H9 (cell line): Measurements from ENCODE around the gene TAF11L13. TPM values are rescaled to one million over a fixed set of nuclear protein-coding genes. Genes with fewer than 3 reads are reported as not detected.
"Not testable (repeated sequence)": the region's sequence is repeated elsewhere in the genome, so short reads cannot be mapped to it uniquely, and the experiment has no call there.

Experiments used
- DNase-seq: peaks from one replicate; pipeline ENCODE4 v3.0.0-alpha.2; 2017
- H2AFZ ChIP-seq: one replicate; pipeline ENCODE4 v1.6.1; 2013; ENCODE audit warnings: mild to moderate bottlenecking, low read length, control low read depth, moderate library complexity
- H2AK5ac ChIP-seq: 2 replicates; pipeline ENCODE4 v1.6.1; 2013; ENCODE audit warnings: low read length, control low read depth, mixed read lengths; ENCODE audit not compliant: insufficient read length
- H2BK120ac ChIP-seq: one replicate; pipeline ENCODE4 v1.6.1; 2013; ENCODE audit warnings: low read depth, mild to moderate bottlenecking, low read length, control low read depth, inconsistent platforms; ENCODE audit not compliant: poor library complexity, severe bottlenecking
- H2BK12ac ChIP-seq: 2 replicates; pipeline ENCODE4 v1.6.1; 2013; ENCODE audit warnings: low read length, control low read depth, mixed read lengths, low read depth; ENCODE audit not compliant: insufficient read length
- H2BK15ac ChIP-seq: 2 replicates; pipeline ENCODE4 v1.6.1; 2013; ENCODE audit warnings: low read depth, low read length, control low read depth
- H2BK20ac ChIP-seq: one replicate; pipeline ENCODE4 v1.6.1; 2013; ENCODE audit warnings: low read depth, mild to moderate bottlenecking, low read length, control low read depth, inconsistent platforms; ENCODE audit not compliant: poor library complexity, severe bottlenecking
- H2BK5ac ChIP-seq: 2 replicates; pipeline ENCODE4 v1.6.1; 2013; ENCODE audit warnings: low read length, control low read depth, mixed read lengths; ENCODE audit not compliant: insufficient read length
- H3K14ac ChIP-seq: 2 replicates; pipeline ENCODE4 v1.6.1; 2013; ENCODE audit warnings: low read length, control low read depth; ENCODE audit not compliant: insufficient read depth
- H3K18ac ChIP-seq: 2 replicates; pipeline ENCODE4 v1.6.1; 2013; ENCODE audit warnings: low read depth, mild to moderate bottlenecking, mixed read lengths, low read length, control low read depth; ENCODE audit not compliant: insufficient read length
- H3K23ac ChIP-seq: 2 replicates; pipeline ENCODE4 v1.6.1; 2013; ENCODE audit warnings: low read length, control low read depth, mixed read lengths, low read depth; ENCODE audit not compliant: insufficient read length
- H3K23me2 ChIP-seq: 2 replicates; pipeline ENCODE4 v1.6.1; 2013; ENCODE audit warnings: low read depth, mild to moderate bottlenecking, mixed read lengths, low read length, control low read depth; ENCODE audit not compliant: insufficient read length, poor library complexity, severe bottlenecking
- H3K27ac ChIP-seq: 2 replicates; pipeline ENCODE4 v1.5.1; 2013; ENCODE audit warnings: low read length, control low read depth, mixed read lengths, low read depth; ENCODE audit not compliant: insufficient read length
- H3K27me3 ChIP-seq: 2 replicates; pipeline ENCODE4 v1.6.1; 2013; ENCODE audit warnings: low read length, control low read depth, inconsistent platforms; ENCODE audit not compliant: insufficient read depth
- H3K4ac ChIP-seq: 2 replicates; pipeline ENCODE4 v1.6.1; 2013; ENCODE audit warnings: low read depth, mild to moderate bottlenecking, control low read depth, inconsistent platforms, low read length, moderate library complexity
- H3K4me1 ChIP-seq: 2 replicates; pipeline ENCODE4 v1.6.1; 2013; ENCODE audit warnings: low read length, control low read depth, inconsistent platforms; ENCODE audit not compliant: insufficient read depth
- H3K4me2 ChIP-seq: 2 replicates; pipeline ENCODE4 v1.6.1; 2013; ENCODE audit warnings: low read length, control low read depth, mixed read lengths; ENCODE audit not compliant: insufficient read length, insufficient read depth
- H3K56ac ChIP-seq: 2 replicates; pipeline ENCODE4 v1.6.1; 2013; ENCODE audit warnings: low read depth, mild to moderate bottlenecking, mixed read lengths, low read length, control low read depth; ENCODE audit not compliant: insufficient read length
- H3K79me1 ChIP-seq: 2 replicates; pipeline ENCODE4 v1.6.1; 2013; ENCODE audit warnings: low read depth, mild to moderate bottlenecking, moderate library complexity, low read length, control low read depth, inconsistent platforms; ENCODE audit not compliant: insufficient read depth, poor library complexity, severe bottlenecking
- H3K79me2 ChIP-seq: 2 replicates; pipeline ENCODE4 v1.6.1; 2013; ENCODE audit warnings: low read length, control low read depth, inconsistent platforms; ENCODE audit not compliant: insufficient read depth
- H3K9ac ChIP-seq: 2 replicates; pipeline ENCODE4 v1.6.1; 2013; ENCODE audit warnings: low read length, control low read depth, mixed read lengths; ENCODE audit not compliant: insufficient read length; ENCODE audit errors: extremely low read depth
- H3K9me3 ChIP-seq: one replicate; pipeline ENCODE4 v1.6.1; 2013; ENCODE audit warnings: low read depth, low read length, inconsistent platforms; ENCODE audit not compliant: control insufficient read depth
- H3T11ph ChIP-seq: one replicate; pipeline ENCODE4 v1.6.1; 2013; ENCODE audit warnings: mild to moderate bottlenecking, low read length, control low read depth, inconsistent platforms
- H4K20me1 ChIP-seq: one replicate; pipeline ENCODE4 v1.6.1; 2013; ENCODE audit not compliant: control insufficient read depth, insufficient read length, insufficient read depth
- H4K5ac ChIP-seq: 2 replicates; pipeline ENCODE4 v1.6.1; 2013; ENCODE audit warnings: low read depth, mild to moderate bottlenecking, mixed read lengths, low read length, control low read depth; ENCODE audit not compliant: insufficient read length
- H4K8ac ChIP-seq: replicated peaks from 2 replicates; pipeline ENCODE4 v1.6.1; 2013; ENCODE audit warnings: low read length, control low read depth, mixed read lengths, low read depth; ENCODE audit not compliant: insufficient read length
- H4K91ac ChIP-seq: 2 replicates; pipeline ENCODE4 v1.6.1; 2013; ENCODE audit warnings: low read depth, mild to moderate bottlenecking, moderate library complexity, mixed read lengths, low read length, control low read depth; ENCODE audit not compliant: insufficient read length
- H3K27ac Mint-ChIP-seq, 3 experiments: 2 replicates in 2 of 3; 3 replicates in 1 of 3; pipeline ENCODE4 v1.8.0; 2020 to 2021; ENCODE audit warnings: mixed read lengths in 3 of 3, mild to moderate bottlenecking in 1 of 3, moderate library complexity in 1 of 3
- H3K27me3 Mint-ChIP-seq: 2 replicates; pipeline ENCODE4 v1.8.0; 2021; ENCODE audit warnings: low read depth, mild to moderate bottlenecking, moderate library complexity, mixed read lengths
- H3K36me3 Mint-ChIP-seq, 3 experiments: 2 replicates in 2 of 3; 3 replicates in 1 of 3; pipeline ENCODE4 v1.8.0; 2020 to 2021; ENCODE audit warnings: low read depth in 3 of 3, mixed read lengths in 3 of 3; ENCODE audit not compliant: insufficient read depth in 1 of 3
- H3K4me1 Mint-ChIP-seq, 2 experiments: 2 replicates each; pipeline ENCODE4 v1.8.0; 2020; ENCODE audit warnings: mixed read lengths in 2 of 2
- H3K4me3 Mint-ChIP-seq, 2 experiments: 2 replicates in 1 of 2; 3 replicates in 1 of 2; pipeline ENCODE4 v1.8.0; 2020 to 2021; ENCODE audit warnings: mild to moderate bottlenecking in 2 of 2, mixed read lengths in 2 of 2, moderate library complexity in 1 of 2
- H3K9me3 Mint-ChIP-seq, 2 experiments: 2 replicates in 1 of 2; 3 replicates in 1 of 2; pipeline ENCODE4 v1.8.0; 2020; ENCODE audit warnings: mild to moderate bottlenecking in 2 of 2, mixed read lengths in 2 of 2, moderate library complexity in 1 of 2
- CTCF ChIP-seq: fragments of 200-600 bp; sonication (generic); conservative IDR thresholded peaks from 3 replicates; pipeline ENCODE4 v1.8.0; 2021; ENCODE audit warnings: antibody characterized with exemption, mild to moderate bottlenecking
- WGBS: extraction: QIAGEN DNeasy Blood & Tissue Kit; methylation state at CpG from one replicate; pipeline ENCODE4 v1.1.7; 2013; ENCODE audit warnings: missing lambda C conversion rate, low lambda C conversion rate, mixed read lengths; ENCODE audit not compliant: insufficient read length; ENCODE audit errors: extremely low coverage; 5-methylcytosine and 5-hydroxymethylcytosine counted together
- total RNA-seq: library from RNA; stranded (reverse); gene quantifications from 2 replicates; pipeline ENCODE4 v1.2.1, GENCODE V29; 2021

TAF11L13 gene
- total RNA-seq, 1 experiment from 2014 or later = not detected

- no peak within 1 kb of the TSS for H2BK12ac ChIP-seq
- no peak within 1 kb of the TSS for H3K4ac ChIP-seq
- H3K9ac ChIP-seq = no peak within 1 kb of the TSS
- no peaks in the 10 kb centered on the region for H3K27me3 ChIP-seq
- H2AK5ac ChIP-seq = no peak within 1 kb of the TSS
- Mint-ChIP-seq H3K36me3 (no peaks in the 10 kb centered on the region), H3K4me1 (no peaks in the 10 kb centered on the region), H3K27me3 (no peaks in the 10 kb centered on the region), H3K9me3 (peaks cover 0 to 2% of the 10 kb centered on the region in 2 experiments; a peak in 3 of 5 replicates), H3K27ac (no peak within 1 kb of the TSS), H3K4me3 (no peak within 1 kb of the TSS)
- no peak within 1 kb of the TSS for H3T11ph ChIP-seq
- H2BK20ac ChIP-seq = no peak within 1 kb of the TSS
- no peaks in the 10 kb centered on the region for H3K79me2 ChIP-seq
- no peaks in the 10 kb centered on the region for H3K4me1 ChIP-seq
- H3K23ac ChIP-seq = no peak within 1 kb of the TSS
- no peaks in the 10 kb centered on the region for H3K79me1 ChIP-seq
- no peak within 1 kb of the TSS for H3K27ac ChIP-seq
- no peak within 1 kb of the TSS for H3K56ac ChIP-seq
- H3K18ac ChIP-seq = no peak within 1 kb of the TSS
- no peak within 1 kb of the TSS for H4K91ac ChIP-seq
- H2BK120ac ChIP-seq = no peak within 1 kb of the TSS
- TF ChIP-seq CTCF = no peak
- H2BK15ac ChIP-seq = no peak within 1 kb of the TSS
- no peak within 1 kb of the TSS for H4K5ac ChIP-seq
- H3K9me3 ChIP-seq = no peaks in the 10 kb centered on the region
- H4K20me1 ChIP-seq = no peaks in the 10 kb centered on the region
- no peak within 1 kb of the TSS for H3K14ac ChIP-seq
- DNase-seq = no peak
- no peaks in the 10 kb centered on the region for H3K23me2 ChIP-seq
- H2AFZ ChIP-seq = no peak within 1 kb of the TSS
- H3K4me2 ChIP-seq = no peak within 1 kb of the TSS
- no peak within 1 kb of the TSS for H4K8ac ChIP-seq
- no CpG with 5 or more reads among the region's 5 CpGs for WGBS
- H2BK5ac ChIP-seq = no peak within 1 kb of the TSS
These were observed 2.3 kb downstream of the TAF11L13 start, which contains the start of gene TAF11L14 for GRCh38 chr5:17634160-17634559. TSS of gene TAF11L14 (plus strand) at chr5:17634460.

GRCh38 chr5:17649232-17649631 lies 17.3 kb downstream of the TAF11L13 start:
- H2BK120ac ChIP-seq, H2BK20ac ChIP-seq, H3K4me2 ChIP-seq, H3K9me3 ChIP-seq, H3K79me1 ChIP-seq, H3K79me2 ChIP-seq, H2BK5ac ChIP-seq, H3K23ac ChIP-seq, H2AK5ac ChIP-seq, H3K4me1 Mint-ChIP-seq, H3K4ac ChIP-seq, H3K27me3 ChIP-seq, DNase-seq, H3K56ac ChIP-seq, H3K23me2 ChIP-seq, H3K9me3 Mint-ChIP-seq, H3K14ac ChIP-seq, H3K4me1 ChIP-seq, H2BK15ac ChIP-seq, H4K5ac ChIP-seq, H4K20me1 ChIP-seq, H2AFZ ChIP-seq, H3K4me3 Mint-ChIP-seq, H3K27ac ChIP-seq, H3K27ac Mint-ChIP-seq, H3K36me3 Mint-ChIP-seq, H4K8ac ChIP-seq, H4K91ac ChIP-seq, H3K18ac ChIP-seq, H2BK12ac ChIP-seq, H3K27me3 Mint-ChIP-seq, H3T11ph ChIP-seq, H3K9ac ChIP-seq: not testable (repeated sequence)
- no CpG with 5 or more reads among the region's 10 CpGs for WGBS
